Glutamatergic neuron (in vitro differentiated cells): ENCODE data around the gene EIPR1. TPM values are rescaled to one million over a fixed set of nuclear protein-coding genes. Genes with fewer than 3 reads are reported as not detected.
A peak's percentile ranks its signal among the peaks of the same experiment; 100 is the strongest.

Experiments used
- DNase-seq: peaks from one replicate; pipeline ENCODE4 v3.0.0; 2022
- H3K27ac Mint-ChIP-seq: one replicate; pipeline ENCODE4 v1.8.0; 2020; ENCODE audit warnings: mild to moderate bottlenecking, mixed read lengths, inconsistent platforms; ENCODE audit not compliant: unreplicated experiment
- H3K27me3 Mint-ChIP-seq: one replicate; pipeline ENCODE4 v1.8.0; 2020; ENCODE audit warnings: mild to moderate bottlenecking, moderate library complexity, mixed read lengths, inconsistent platforms; ENCODE audit not compliant: unreplicated experiment
- H3K36me3 Mint-ChIP-seq: one replicate; pipeline ENCODE4 v1.8.0; 2020; ENCODE audit warnings: mild to moderate bottlenecking, mixed read lengths, inconsistent platforms; ENCODE audit not compliant: unreplicated experiment
- H3K4me1 Mint-ChIP-seq: one replicate; pipeline ENCODE4 v1.8.0; 2020; ENCODE audit warnings: mild to moderate bottlenecking, low read depth, mixed read lengths, inconsistent platforms; ENCODE audit not compliant: unreplicated experiment
- H3K4me3 Mint-ChIP-seq: one replicate; pipeline ENCODE4 v1.8.0; 2020; ENCODE audit warnings: mild to moderate bottlenecking, mixed read lengths, inconsistent platforms; ENCODE audit not compliant: unreplicated experiment
- H3K9me3 Mint-ChIP-seq: one replicate; pipeline ENCODE4 v1.8.0; 2020; ENCODE audit warnings: mild to moderate bottlenecking, moderate library complexity, mixed read lengths, inconsistent platforms; ENCODE audit not compliant: unreplicated experiment
- CTCF ChIP-seq: fragments of 200-600 bp; sonication (generic); IDR thresholded peaks from one replicate; pipeline ENCODE4 v1.5.0; 2021; ENCODE audit not compliant: partially characterized antibody, unreplicated experiment
- long read RNA-seq: library from polyadenylated mRNA; unstranded; transcript quantifications from one replicate; pipeline ENCODE4 v2.0.0, GENCODE V29; 2020; ENCODE audit not compliant: unreplicated experiment
- total RNA-seq: library from RNA; stranded (reverse); fragmentation: NEBNext Ultra II Directional; extraction: Animal tissue kit (Norgen Biotek cat#: 25700); gene quantifications from one replicate; pipeline ENCODE4 v1.2.1, GENCODE V29; 2021; ENCODE audit not compliant: unreplicated experiment

Gene EIPR1
- total RNA-seq, result 43.8 TPM
- long read RNA-seq, transcript EIPR1-201 (9 exons, 1,766 nt), result major isoform, 35 of 50 reads
- long read RNA-seq, partial matches to known transcripts, result 2 of 50 reads
- long read RNA-seq, other reads (novel, unspliced or antisense), result 10 of 50 reads

- Mint-ChIP-seq H3K27me3 (peaks cover 2% of the 10 kb centered on the region), H3K9me3 (peaks cover 7% of the 10 kb centered on the region), H3K4me1 (peaks cover 17% of the 10 kb centered on the region), H3K4me3 (peak within 1 kb of the TSS; percentile 99), H3K27ac (peak within 1 kb of the TSS; percentile 90), H3K36me3 (no peaks in the 10 kb centered on the region)
- peak; percentile 98 for DNase-seq
- no peak for TF ChIP-seq CTCF
These were observed at the start of gene EIPR1 for GRCh38 chr2:3377612-3378432. EIPR1 (minus strand) TSS chr2:3377818; CDS start chr2:3377689, 129 bp downstream.

- H3K27me3 Mint-ChIP-seq, result peaks cover 2% of the 10 kb centered on the region
- H3K27ac Mint-ChIP-seq, result no peak overlapping the region
- H3K4me1 Mint-ChIP-seq, result peaks cover 26% of the 10 kb centered on the region
- TF ChIP-seq CTCF, result no peak
- H3K4me3 Mint-ChIP-seq, result no peak overlapping the region
- H3K9me3 Mint-ChIP-seq, result peaks cover 5% of the 10 kb centered on the region
- H3K36me3 Mint-ChIP-seq, result peaks cover 5% of the 10 kb centered on the region
- DNase-seq, result no peak
These were observed 49.7 kb upstream of the EIPR1 start for GRCh38 chr2:3427272-3427671.

GRCh38 chr2:3426615-3427014, 49.0 kb upstream of the EIPR1 start:
- DNase-seq, result no peak
- Mint-ChIP-seq H3K36me3 (peaks cover 5% of the 10 kb centered on the region), H3K27me3 (peaks cover 2% of the 10 kb centered on the region), H3K4me3 (no peak overlapping the region), H3K4me1 (peaks cover 24% of the 10 kb centered on the region), H3K27ac (peak overlapping the region; percentile 31), H3K9me3 (peaks cover 5% of the 10 kb centered on the region)
- no peak for TF ChIP-seq CTCF

- Mint-ChIP-seq H3K4me1 (peaks cover 24% of the 10 kb centered on the region), H3K27ac (no peak overlapping the region), H3K4me3 (no peak overlapping the region), H3K36me3 (peaks cover 5% of the 10 kb centered on the region), H3K27me3 (peaks cover 6% of the 10 kb centered on the region), H3K9me3 (peaks cover 4% of the 10 kb centered on the region)
- TF ChIP-seq CTCF, result peak; percentile 64
- no peak for DNase-seq
These were observed 46.7 kb upstream of the EIPR1 start for GRCh38 chr2:3424171-3424795.
